Measurements from ENCODE around the gene TIPARP.

The TIPARP gene

DNA sequence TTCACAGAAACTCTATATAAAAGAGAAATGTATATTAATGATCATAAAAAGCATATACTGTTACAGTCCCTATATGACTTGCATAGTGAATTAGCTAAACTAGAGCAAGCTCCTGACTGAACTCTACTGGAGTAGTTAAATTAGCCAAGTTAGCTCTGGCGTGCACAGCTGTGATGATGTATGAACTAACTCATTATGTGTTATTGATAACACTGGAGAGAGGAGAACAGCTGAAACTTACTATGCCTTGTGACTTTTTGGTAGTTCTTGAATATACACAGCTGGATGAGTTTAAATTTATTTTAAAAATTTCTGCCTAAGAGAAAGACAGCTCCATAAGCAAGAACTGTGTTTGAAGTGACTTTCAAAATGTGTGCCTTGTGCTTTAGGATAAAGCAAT is 8.1 kb downstream of the TIPARP start:
- no peak for TF ChIP-seq TAF1 (IDR thresholded peaks at IDR 0.05; ENCODE audit: borderline replicate concordance, insufficient read depth, low read length)
- no peak for TF ChIP-seq POLR2AphosphoS5 (IDR thresholded peaks at IDR 0.05; ENCODE audit: low read depth, low read length)
- no peak for TF ChIP-seq SIN3A (IDR thresholded peaks at IDR 0.05; ENCODE audit: borderline replicate concordance, insufficient read depth, low read length)
- no peak for TF ChIP-seq REST (IDR thresholded peaks at IDR 0.05; ENCODE audit: insufficient read depth in 1 of 2, low read depth in 2 of 2, low read length in 2 of 2)
- TF ChIP-seq FOXP2 (optimal IDR thresholded peaks at IDR 0.05; ENCODE audit: borderline replicate concordance, extremely low read depth, extremely low read length, insufficient read depth): no peak

DNA sequence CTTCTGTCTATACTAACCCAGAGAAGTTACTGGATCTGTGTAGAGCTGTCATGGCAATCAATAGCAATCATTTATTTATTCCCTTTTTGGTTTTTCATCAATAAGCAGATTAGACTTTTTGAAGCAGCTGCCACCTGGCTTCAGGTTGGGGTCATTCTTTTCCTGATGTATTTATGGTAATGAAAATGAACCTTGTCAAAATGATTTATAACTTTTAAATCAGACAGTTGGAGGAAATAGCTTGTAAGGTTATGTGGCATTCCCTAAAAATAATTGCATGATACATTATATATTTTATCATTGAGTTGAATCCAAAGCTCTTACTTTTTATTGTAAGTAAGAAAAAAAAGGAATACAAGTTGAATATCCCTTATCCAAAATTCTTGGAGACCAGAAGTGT is 8.6 kb downstream of the TIPARP start:
- no peak for TF ChIP-seq FOXP2 (optimal IDR thresholded peaks at IDR 0.05; ENCODE audit: borderline replicate concordance, extremely low read depth, extremely low read length, insufficient read depth)
- TF ChIP-seq REST (IDR thresholded peaks at IDR 0.05; ENCODE audit: insufficient read depth in 1 of 2, low read depth in 2 of 2, low read length in 2 of 2): no peak

GRCh38 chr3:156685198-156685597 is 10.8 kb downstream of the TIPARP start:
- no peak for TF ChIP-seq FOXP2 (optimal IDR thresholded peaks at IDR 0.05; ENCODE audit: borderline replicate concordance, extremely low read depth, extremely low read length, insufficient read depth)

DNA sequence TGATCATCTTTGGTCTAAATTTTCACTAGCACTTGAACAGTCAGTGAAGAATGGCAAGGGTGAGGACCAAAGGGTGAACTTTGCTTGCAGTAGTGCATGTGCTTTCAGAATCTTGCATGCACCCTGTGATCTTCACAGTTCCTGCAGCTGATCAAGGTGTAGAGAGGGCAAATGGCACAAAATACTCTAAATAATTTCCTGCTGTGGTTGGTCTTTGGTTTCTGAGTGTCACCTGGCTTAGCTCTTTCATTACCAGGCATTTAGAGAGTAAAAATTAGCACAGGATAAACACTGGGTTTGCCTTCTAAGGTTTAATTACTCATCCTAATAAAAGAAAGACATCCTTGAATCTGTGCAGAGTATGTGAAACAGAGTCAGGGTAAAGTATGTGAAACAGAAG is 11.4 kb downstream of the TIPARP start:
- TF ChIP-seq REST (IDR thresholded peaks at IDR 0.05; ENCODE audit: insufficient read depth in 1 of 2, low read depth in 2 of 2, low read length in 2 of 2): no peak
- TF ChIP-seq FOXP2 (optimal IDR thresholded peaks at IDR 0.05; ENCODE audit: borderline replicate concordance, extremely low read depth, extremely low read length, insufficient read depth): no peak
- TF ChIP-seq POLR2AphosphoS5 (IDR thresholded peaks at IDR 0.05; ENCODE audit: low read depth, low read length): no peak
- no peak for TF ChIP-seq SIN3A (IDR thresholded peaks at IDR 0.05; ENCODE audit: borderline replicate concordance, insufficient read depth, low read length)
- TF ChIP-seq TAF1 (IDR thresholded peaks at IDR 0.05; ENCODE audit: borderline replicate concordance, insufficient read depth, low read length): no peak

DNA sequence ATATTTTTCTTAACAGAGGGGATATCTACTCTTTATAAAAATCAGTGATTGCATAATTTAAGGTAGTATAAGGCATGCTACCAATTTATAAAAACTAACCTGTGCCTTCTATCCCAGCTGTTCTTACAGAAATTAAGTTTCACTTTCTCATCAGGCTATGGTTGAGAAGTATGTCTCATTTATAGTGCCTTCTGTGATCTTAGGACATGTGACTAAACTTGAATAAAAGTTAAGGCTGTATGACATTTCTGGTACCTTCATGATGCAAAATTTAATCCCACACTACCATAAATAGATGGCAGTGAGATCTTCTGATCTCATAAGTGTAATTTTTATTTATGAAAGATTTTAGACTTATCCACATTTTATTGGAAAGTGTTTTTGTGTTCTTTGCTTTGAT is 12.6 kb downstream of the TIPARP start:
- TF ChIP-seq REST (IDR thresholded peaks at IDR 0.05; ENCODE audit: insufficient read depth in 1 of 2, low read depth in 2 of 2, low read length in 2 of 2): no peak
- TF ChIP-seq FOXP2 (optimal IDR thresholded peaks at IDR 0.05; ENCODE audit: borderline replicate concordance, extremely low read depth, extremely low read length, insufficient read depth): no peak
- no peak for TF ChIP-seq POLR2AphosphoS5 (IDR thresholded peaks at IDR 0.05; ENCODE audit: low read depth, low read length)
- no peak for TF ChIP-seq SIN3A (IDR thresholded peaks at IDR 0.05; ENCODE audit: borderline replicate concordance, insufficient read depth, low read length)
- TF ChIP-seq TAF1 (IDR thresholded peaks at IDR 0.05; ENCODE audit: borderline replicate concordance, insufficient read depth, low read length): no peak

Measured in PFSK-1 (cell line).